Erythroblast (primary cell): ENCODE data around the gene AOX1.

Experiments used
- GATA1 ChIP-seq: IDR thresholded peaks from 2 replicates; pipeline ENCODE4 v1.6.1; 2011; ENCODE audit warnings: low read depth, mild to moderate bottlenecking, control low read depth, low read length, moderate library complexity
- POLR2A ChIP-seq: IDR thresholded peaks from 2 replicates; pipeline ENCODE4 v1.6.1; 2011; ENCODE audit warnings: mild to moderate bottlenecking, low read length

- TF ChIP-seq POLR2A (no peak), GATA1 (no peak)
Observed at GRCh38 chr2:200698217-200698616, 112.4 kb downstream of the AOX1 start.
